ENCODE data around the gene SORT1.
"Not testable (repeated sequence)": the region's sequence is repeated elsewhere in the genome, so short reads cannot be mapped to it uniquely, and the experiment has no call there.

The SORT1 gene

GRCh38 chr1:109296782-109297181 lies 100.9 kb downstream of the SORT1 start:
- DNase-seq (ENCODE audit: low read depth): no peak

GRCh38 chr1:109295712-109296415 lies 101.9 kb downstream of the SORT1 start:
- DNase-seq (ENCODE audit: low read depth): no peak

- no peak for DNase-seq (ENCODE audit: low read depth)
Measured at GRCh38 chr1:109294481-109294880, 103.2 kb downstream of the SORT1 start.

GRCh38 chr1:109293026-109293425 lies 104.7 kb downstream of the SORT1 start:
- DNase-seq (ENCODE audit: low read depth): no peak

- no peak for DNase-seq (ENCODE audit: low read depth)
Measured at GRCh38 chr1:109292364-109292763, 105.4 kb downstream of the SORT1 start.

- DNase-seq (ENCODE audit: low read depth): no peak
Measured at GRCh38 chr1:109290998-109291397, 106.7 kb downstream of the SORT1 start.

- no peak for DNase-seq (ENCODE audit: low read depth)
Measured at GRCh38 chr1:109290137-109290536, 107.6 kb downstream of the SORT1 start.

- DNase-seq (ENCODE audit: low read depth): not testable (repeated sequence)
Measured at GRCh38 chr1:109286762-109287161, 111.0 kb downstream of the SORT1 start.

GRCh38 chr1:109283748-109284600 lies 113.7 kb downstream of the SORT1 start:
- no peak for DNase-seq (ENCODE audit: low read depth)

- DNase-seq (ENCODE audit: low read depth): peak; percentile 84
Measured at GRCh38 chr1:109282952-109283747, 114.6 kb downstream of the SORT1 start, which contains the start of gene PSRC1. Gene PSRC1, minus strand, starts transcription at chr1:109283145.

- DNase-seq (ENCODE audit: low read depth): no peak
Measured at GRCh38 chr1:109282497-109282951, 115.2 kb downstream of the SORT1 start.

GRCh38 chr1:109281680-109282496 lies 115.8 kb downstream of the SORT1 start:
- DNase-seq (ENCODE audit: low read depth): no peak

GRCh38 chr1:109280862-109281261 lies 116.9 kb downstream of the SORT1 start:
- DNase-seq (ENCODE audit: low read depth): no peak

GRCh38 chr1:109279615-109280278 lies 118.0 kb downstream of the SORT1 start:
- no peak for DNase-seq (ENCODE audit: low read depth)

- DNase-seq (ENCODE audit: low read depth): peak; percentile 41
Measured at GRCh38 chr1:109277434-109278204, 120.1 kb downstream of the SORT1 start.

- no peak for DNase-seq (ENCODE audit: low read depth)
Measured at GRCh38 chr1:109275706-109276345, 121.9 kb downstream of the SORT1 start.

GRCh38 chr1:109274533-109275476 lies 122.9 kb downstream of the SORT1 start:
- no peak for DNase-seq (ENCODE audit: low read depth)

GRCh38 chr1:109273570-109274288 lies 124.0 kb downstream of the SORT1 start:
- DNase-seq (ENCODE audit: low read depth): no peak

Measured in activated T-helper 9 cell treated with anti-CD3 and anti-CD28 coated beads, Interleukin-2, amount 50 U/mL, for 16 hours (primary cell).